HepG2 (cell line): Measurements from ENCODE around the gene LSM12. TPM values are rescaled to one million over a fixed set of nuclear protein-coding genes. Genes with fewer than 3 reads are reported as not detected.

Experiments
- ARNT ChIP-seq: fragments of 450-650 bp; IDR thresholded peaks from 2 replicates; pipeline ENCODE4 v1.6.1; 2017
- ATF4 ChIP-seq, 2 experiments: fragments of 450-650 bp in 1 of 2; sonication (generic) in 1 of 2; formaldehyde crosslinking; IDR thresholded peaks; 2 replicates each; pipeline versions ENCODE4 v1.5.0 to v1.8.0; 2020 to 2022; ENCODE audit warnings: mild to moderate bottlenecking in 1 of 2, missing genetic modification reagents in 1 of 2
- BHLHE40 ChIP-seq: IDR thresholded peaks from 2 replicates; pipeline ENCODE4 v1.6.1; 2011; ENCODE audit warnings: low read length, improper control_type of control experiment
- BRF2 ChIP-seq: sonication (generic); formaldehyde crosslinking; IDR thresholded peaks from 2 replicates; pipeline ENCODE4 v1.8.1; 2022; ENCODE audit warnings: mild to moderate bottlenecking, missing genetic modification reagents
- EZH2 ChIP-seq: conservative IDR thresholded peaks from 2 replicates; pipeline ENCODE4 v1.6.1; 2012; ENCODE audit warnings: mild to moderate bottlenecking, low read depth, low read length, moderate library complexity
- FOXO1 ChIP-seq: sonication (generic); formaldehyde crosslinking; IDR thresholded peaks from 2 replicates; pipeline ENCODE4 v1.4.0; 2020; ENCODE audit warnings: missing genetic modification reagents
- HCFC1 ChIP-seq: fragments of 150-350 bp; IDR thresholded peaks from 2 replicates; pipeline ENCODE4 v1.6.1; 2014; ENCODE audit warnings: low read depth, low read length
- MXI1 ChIP-seq: IDR thresholded peaks from 3 replicates; pipeline ENCODE4 v1.6.1; 2012; ENCODE audit warnings: low read depth, low read length, inconsistent platforms, borderline replicate concordance
- NFE2 ChIP-seq: sonication (generic); formaldehyde crosslinking; IDR thresholded peaks from 2 replicates; pipeline ENCODE4 v1.4.0; 2020; ENCODE audit warnings: missing genetic modification reagents
- PATZ1 ChIP-seq: sonication (generic); formaldehyde crosslinking; IDR thresholded peaks from 2 replicates; pipeline ENCODE4 v1.4.0; 2020; ENCODE audit warnings: missing genetic modification reagents
- SRY ChIP-seq: sonication (generic); formaldehyde crosslinking; IDR thresholded peaks from 2 replicates; pipeline ENCODE4 v1.8.0; 2022; ENCODE audit warnings: mild to moderate bottlenecking, missing genetic modification reagents
- TFAP4 ChIP-seq: sonication (generic); IDR thresholded peaks from 2 replicates; pipeline ENCODE4 v1.6.1; 2016; ENCODE audit warnings: low read depth, borderline replicate concordance
- XRCC5 ChIP-seq: fragments of 200-400 bp; formaldehyde crosslinking; optimal IDR thresholded peaks from 2 replicates; pipeline ENCODE3; 2017; ENCODE audit warnings: mild to moderate bottlenecking, low read length
- ZNF383 ChIP-seq: sonication (generic); formaldehyde crosslinking; IDR thresholded peaks from 2 replicates; pipeline ENCODE4 v1.4.0; 2020; ENCODE audit warnings: missing genetic modification reagents, mild to moderate bottlenecking, borderline replicate concordance
- ZNF512B ChIP-seq: sonication (generic); formaldehyde crosslinking; IDR thresholded peaks from 2 replicates; pipeline ENCODE4 v1.5.1; 2020; ENCODE audit warnings: missing genetic modification reagents, mild to moderate bottlenecking, borderline replicate concordance
- ZNF766 ChIP-seq: sonication (generic); formaldehyde crosslinking; IDR thresholded peaks from 2 replicates; pipeline ENCODE4 v1.5.0; 2020; ENCODE audit warnings: missing genetic modification reagents, borderline replicate concordance
- ZNF775 ChIP-seq: sonication (generic); formaldehyde crosslinking; IDR thresholded peaks from 2 replicates; pipeline ENCODE4 v1.4.0; 2020; ENCODE audit warnings: missing genetic modification reagents, mild to moderate bottlenecking, moderate library complexity, borderline replicate concordance
- ZNF776 ChIP-seq: sonication (generic); formaldehyde crosslinking; IDR thresholded peaks from 2 replicates; pipeline ENCODE4 v1.4.0; 2020; ENCODE audit warnings: mild to moderate bottlenecking, missing genetic modification reagents
- ZXDC ChIP-seq: sonication (generic); formaldehyde crosslinking; IDR thresholded peaks from 2 replicates; pipeline ENCODE4 v1.5.0; 2020; ENCODE audit warnings: mild to moderate bottlenecking, missing genetic modification reagents
- polyA plus RNA-seq, 8 experiments: library from polyadenylated mRNA; depleted of rRNA in 3 of 8; stranded (reverse) in 7 of 8; unstranded in 1 of 8; fragments of >200 nt; fragmentation: Illumina TruSeq in 4 of 8; extraction: Trizol in 4 of 8; gene quantifications; 2 replicates each; pipeline versions ENCODE4 v1.2.1 to v1.2.3, GENCODE V29; 2011 to 2016; ENCODE audit warnings: low read depth in 4 of 8, missing spikeins in 1 of 8, mixed read lengths in 1 of 8; ENCODE audit not compliant: insufficient read depth in 1 of 8
- total RNA-seq, 5 experiments: library from RNA; depleted of rRNA; stranded (reverse); fragments of >200 nt; fragmentation: Illumina TruSeq; extraction: Trizol; gene quantifications; 2 replicates each; pipeline ENCODE4 v1.2.3, GENCODE V29; 2016; ENCODE audit warnings: low read depth in 1 of 5

The LSM12 gene
- total and polyA plus RNA-seq, 2 of the 13 experiments (the other 11 are each of a cell fraction or from before 2014, with no cell fraction given) = 52.8 to 55.7 TPM

GRCh38 chr17:44023545-44024270 lies 42.8 kb downstream of the LSM12 start (continued):
- TF ChIP-seq ZXDC (CRISPR knock-in tag) (0 out of 2 replicates have a peak, but pooled peaks have one; percentile 45), EZH2 (no peak), ZNF775 (no peak), SRY (CRISPR knock-in tag) (no peak), TFAP4 (no peak), XRCC5 (no peak), NFE2 (no peak), ZNF766 (no peak), ZNF383 (CRISPR knock-in tag) (no peak), FOXO1 (CRISPR knock-in tag) (no peak), ZNF776 (CRISPR knock-in tag) (0 out of 2 replicates have a peak, but pooled peaks have one; percentile 24), BHLHE40 (no peak), PATZ1 (CRISPR knock-in tag) (no peak), BRF2 (CRISPR knock-in tag) (no peak), ARNT (no peak), HCFC1 (no peak), ATF4 (CRISPR knock-in tag; IDR thresholded peaks at IDR 0.05) (no peak), MXI1 (no peak), ZNF512B (CRISPR knock-in tag) (no peak)
